ENCODE results near the gene MAML2.

MAML2 gene

GRCh38 chr11:95985174-95985808 lies 357.7 kb downstream of the MAML2 start:
- DNase-seq (ENCODE audit: low read depth) = peak; percentile 18
- TF ChIP-seq CTCF (IDR thresholded peaks at IDR 0.05; ENCODE audit: insufficient read depth, low read depth, low read length, missing control alignments) = no peak
- no peak overlapping the region for H3K4me3 ChIP-seq (ENCODE audit: low read length)

- DNase-seq (ENCODE audit: low read depth) = no peak
- no peak for TF ChIP-seq CTCF (IDR thresholded peaks at IDR 0.05; ENCODE audit: insufficient read depth, low read depth, low read length, missing control alignments)
- H3K4me3 ChIP-seq (ENCODE audit: low read length) = no peak overlapping the region
Observed at GRCh38 chr11:95984072-95984471, 358.9 kb downstream of the MAML2 start.

- TF ChIP-seq CTCF (IDR thresholded peaks at IDR 0.05; ENCODE audit: insufficient read depth, low read depth, low read length, missing control alignments) = no peak
- peak; percentile 73 for DNase-seq (ENCODE audit: low read depth)
- H3K4me3 ChIP-seq (ENCODE audit: low read length) = no peak overlapping the region
Observed at GRCh38 chr11:95977534-95978174, 365.3 kb downstream of the MAML2 start.

- TF ChIP-seq CTCF (IDR thresholded peaks at IDR 0.05; ENCODE audit: insufficient read depth, low read depth, low read length, missing control alignments) = no peak
- no peak for DNase-seq (ENCODE audit: low read depth)
- H3K4me3 ChIP-seq (ENCODE audit: low read length) = no peak overlapping the region
Observed at GRCh38 chr11:95976550-95976949, 366.4 kb downstream of the MAML2 start.

GRCh38 chr11:95975343-95975742 lies 367.7 kb downstream of the MAML2 start:
- TF ChIP-seq CTCF (IDR thresholded peaks at IDR 0.05; ENCODE audit: insufficient read depth, low read depth, low read length, missing control alignments) = no peak
- no peak for DNase-seq (ENCODE audit: low read depth)
- no peak overlapping the region for H3K4me3 ChIP-seq (ENCODE audit: low read length)

GRCh38 chr11:95972060-95972459 lies 370.9 kb downstream of the MAML2 start:
- DNase-seq (ENCODE audit: low read depth) = no peak
- TF ChIP-seq CTCF (IDR thresholded peaks at IDR 0.05; ENCODE audit: insufficient read depth, low read depth, low read length, missing control alignments) = no peak
- H3K4me3 ChIP-seq (ENCODE audit: low read length) = no peak overlapping the region

GRCh38 chr11:95968585-95968984 lies 374.4 kb downstream of the MAML2 start:
- no peak overlapping the region for H3K4me3 ChIP-seq (ENCODE audit: low read length)

More at GRCh38 chr11:95968585-95968984, 374.4 kb downstream of the MAML2 start:
- TF ChIP-seq CTCF (IDR thresholded peaks at IDR 0.05; ENCODE audit: insufficient read depth, low read depth, low read length, missing control alignments) = peak; percentile 7
- peak; percentile 7 for DNase-seq (ENCODE audit: low read depth)
